HG03469 (cell line): Measurements from ENCODE around the gene DCAF4.

Source experiments
- ATAC-seq: cut with Tn5 transposase; IDR thresholded peaks from one replicate; pipeline ENCODE4 v1.9.1; 2021; ENCODE audit warnings: mild to moderate bottlenecking, moderate library complexity, moderate number of reproducible peaks; ENCODE audit not compliant: unreplicated experiment

DCAF4 gene, protein sequence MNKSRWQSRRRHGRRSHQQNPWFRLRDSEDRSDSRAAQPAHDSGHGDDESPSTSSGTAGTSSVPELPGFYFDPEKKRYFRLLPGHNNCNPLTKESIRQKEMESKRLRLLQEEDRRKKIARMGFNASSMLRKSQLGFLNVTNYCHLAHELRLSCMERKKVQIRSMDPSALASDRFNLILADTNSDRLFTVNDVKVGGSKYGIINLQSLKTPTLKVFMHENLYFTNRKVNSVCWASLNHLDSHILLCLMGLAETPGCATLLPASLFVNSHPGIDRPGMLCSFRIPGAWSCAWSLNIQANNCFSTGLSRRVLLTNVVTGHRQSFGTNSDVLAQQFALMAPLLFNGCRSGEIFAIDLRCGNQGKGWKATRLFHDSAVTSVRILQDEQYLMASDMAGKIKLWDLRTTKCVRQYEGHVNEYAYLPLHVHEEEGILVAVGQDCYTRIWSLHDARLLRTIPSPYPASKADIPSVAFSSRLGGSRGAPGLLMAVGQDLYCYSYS

DNA sequence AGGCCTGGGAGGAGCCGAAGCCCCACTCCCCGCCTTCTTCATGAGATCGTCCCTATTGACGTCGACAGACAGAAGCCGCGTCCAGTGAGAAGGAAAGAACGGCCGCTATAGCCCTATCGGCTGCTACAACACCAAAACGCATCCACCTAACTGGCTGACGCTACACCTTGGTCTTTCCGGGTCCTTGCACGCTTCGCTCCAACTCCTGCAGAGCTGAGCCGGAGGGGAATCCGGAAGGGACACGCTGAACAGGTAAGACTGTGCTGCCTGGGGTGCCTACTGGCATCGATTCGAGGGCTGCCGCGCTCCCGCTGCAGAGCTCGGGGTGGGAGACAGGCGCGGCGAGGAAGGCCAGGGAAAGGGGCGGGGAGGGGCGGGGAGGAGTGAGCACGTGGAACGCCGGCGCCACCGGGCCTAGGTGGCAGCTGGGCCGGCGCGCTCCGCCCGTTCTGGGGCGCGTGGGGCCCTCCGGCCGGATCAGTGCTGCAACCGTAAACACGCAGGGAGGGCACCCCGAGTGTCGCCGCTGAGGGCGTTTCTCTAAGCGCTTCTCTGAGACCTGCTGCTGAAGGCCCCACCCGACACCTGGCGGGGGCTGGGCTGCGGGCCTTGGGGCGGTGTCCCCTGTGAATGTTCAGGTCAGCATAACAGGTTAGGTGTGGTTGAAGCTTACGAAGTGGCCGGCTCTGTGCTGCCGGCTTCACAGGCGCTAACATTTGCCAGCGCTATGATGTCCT, at the start of gene DCAF4:
Gene DCAF4, plus strand, starts transcription at position 173 of the 737 bp plus-strand sequence. CDS start 11,515 bp downstream, outside the sequence.
- peak; percentile 89 for ATAC-seq

DNA sequence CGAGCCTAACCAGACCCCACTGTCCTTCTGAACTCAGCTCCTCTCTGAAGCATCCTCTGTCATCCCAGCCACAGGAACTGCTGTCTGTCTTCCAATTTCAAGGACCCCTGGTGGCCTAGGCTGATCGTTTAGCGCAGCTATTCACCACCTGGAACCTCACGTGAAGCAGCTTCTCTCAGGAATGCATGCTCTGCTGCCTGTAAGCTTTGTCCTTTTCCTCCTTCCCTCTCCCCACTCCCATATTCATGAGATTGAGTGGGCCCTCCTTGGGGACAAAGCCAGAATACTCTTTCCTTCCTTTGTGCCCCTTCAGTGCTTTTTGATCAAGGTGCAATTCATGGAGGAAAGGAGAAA, 49.6 kb upstream of the DCAF4 start:
- ATAC-seq = no peak

DNA sequence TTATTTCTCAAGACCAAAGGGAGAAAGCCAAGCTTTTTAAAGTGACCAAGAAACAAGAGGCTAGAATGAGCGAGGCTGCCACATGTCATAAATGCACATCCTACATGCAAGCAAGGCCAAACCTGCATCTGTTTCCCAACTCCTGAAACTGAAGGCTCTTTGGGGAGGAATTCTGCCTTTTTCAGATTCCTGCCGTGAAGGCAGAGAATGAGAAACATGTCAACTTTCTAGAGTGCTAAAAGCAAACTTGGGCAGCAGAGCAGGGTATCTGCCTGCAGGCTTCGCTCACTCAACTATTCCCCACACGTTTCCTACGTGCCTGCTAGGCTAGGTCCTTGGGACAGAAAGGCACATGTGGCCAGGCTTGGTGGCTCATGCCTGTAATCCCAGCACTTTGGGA, 47.5 kb upstream of the DCAF4 start:
- ATAC-seq = no peak

DNA sequence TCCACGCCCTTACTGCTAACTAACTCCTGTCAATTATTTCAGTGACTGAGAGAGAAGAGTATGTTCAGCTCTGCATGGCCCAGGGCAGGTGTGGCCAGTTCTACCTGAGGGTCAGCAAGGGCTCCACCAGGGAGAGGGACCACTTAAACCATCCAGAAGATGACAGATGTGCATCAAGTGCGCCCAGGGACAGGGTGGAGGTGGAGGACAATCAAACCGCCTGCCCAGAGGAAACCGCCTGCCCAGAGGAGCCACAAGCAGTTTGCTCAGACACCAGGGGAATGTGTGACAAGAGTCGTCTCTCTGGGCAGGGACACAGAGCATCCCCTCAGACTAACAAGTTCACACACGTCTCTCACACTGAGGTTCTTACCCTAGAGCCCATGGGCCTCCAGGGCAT, 46.8 kb upstream of the DCAF4 start:
- no peak for ATAC-seq

DNA sequence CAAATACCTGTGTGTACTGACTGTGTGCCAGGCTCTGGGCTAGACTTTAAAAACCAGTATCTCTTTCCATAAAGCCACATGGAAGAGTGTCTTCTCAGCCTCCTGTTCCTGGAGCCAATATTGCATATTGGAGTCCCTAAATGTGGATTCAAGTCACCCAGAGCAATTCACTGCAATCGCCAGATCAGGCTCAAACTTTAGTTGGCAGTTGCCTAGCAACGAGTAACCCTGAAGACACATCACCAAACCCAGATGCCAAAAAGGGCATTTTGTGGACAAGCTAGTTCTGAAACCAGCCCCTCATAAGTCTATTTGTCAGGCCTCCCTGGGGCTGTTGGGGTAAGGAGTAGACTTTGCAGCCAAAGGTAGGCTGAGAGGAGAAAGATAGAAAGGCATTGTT, 46.1 kb upstream of the DCAF4 start:
- ATAC-seq = no peak

DNA sequence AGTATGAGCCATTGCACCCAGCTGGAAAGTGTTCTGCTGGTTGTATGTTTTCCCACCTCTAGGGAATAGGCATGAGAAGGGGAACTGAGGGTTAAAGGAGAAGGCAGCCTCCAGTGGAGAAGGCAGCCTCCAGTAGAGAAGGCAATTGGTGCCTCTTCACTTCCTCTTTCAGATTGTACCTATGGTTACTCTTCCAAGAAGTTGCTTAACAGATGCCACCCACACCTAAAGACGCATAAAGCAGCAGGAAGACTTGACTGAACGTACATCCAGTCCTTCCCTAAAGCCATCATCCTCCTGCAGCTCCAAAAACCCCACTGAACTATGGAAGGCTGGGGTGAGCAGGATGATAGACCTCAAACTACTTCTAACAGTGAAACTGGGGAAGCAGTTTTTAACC, 45.4 kb upstream of the DCAF4 start:
- no peak for ATAC-seq

DNA sequence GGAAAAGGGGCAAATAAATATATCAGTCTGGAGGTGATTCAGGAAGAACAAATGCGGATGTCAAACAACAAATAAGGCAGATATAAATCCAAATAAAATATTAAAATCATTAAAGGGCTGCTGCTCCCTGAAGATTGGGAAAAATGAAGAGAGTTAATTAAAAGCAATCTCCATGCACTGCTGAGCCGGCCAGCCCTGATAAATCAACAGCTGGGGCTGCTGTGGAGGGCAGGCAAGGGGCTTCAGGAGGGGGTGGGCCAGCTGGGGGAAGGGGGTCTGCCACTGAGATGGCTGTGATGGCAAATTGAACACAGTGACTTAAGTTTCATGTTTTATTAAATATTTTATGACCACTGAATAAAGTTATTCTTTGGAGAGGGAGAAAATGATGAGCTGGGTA, 44.7 kb upstream of the DCAF4 start:
- ATAC-seq = no peak

DNA sequence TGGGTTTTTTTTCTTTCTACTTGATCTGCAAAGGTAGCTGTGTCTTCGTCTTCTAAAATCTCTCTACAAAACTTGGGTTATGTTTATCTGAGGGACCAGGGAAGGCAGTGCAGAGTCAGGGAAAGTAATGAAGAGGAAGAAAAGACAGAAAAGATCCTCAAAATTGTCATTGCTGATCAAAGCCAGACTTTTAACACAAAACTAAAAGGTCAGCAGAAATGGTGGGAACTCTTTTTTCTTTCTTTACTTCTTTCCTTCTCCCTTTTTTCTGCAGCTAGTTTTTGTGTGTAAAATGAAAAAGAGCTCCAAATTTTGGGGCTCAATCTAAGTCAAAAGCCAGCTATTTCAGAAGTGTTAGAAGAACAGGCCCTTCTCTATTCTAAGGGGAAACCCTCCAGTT, 44.2 kb upstream of the DCAF4 start:
- no peak for ATAC-seq

DNA sequence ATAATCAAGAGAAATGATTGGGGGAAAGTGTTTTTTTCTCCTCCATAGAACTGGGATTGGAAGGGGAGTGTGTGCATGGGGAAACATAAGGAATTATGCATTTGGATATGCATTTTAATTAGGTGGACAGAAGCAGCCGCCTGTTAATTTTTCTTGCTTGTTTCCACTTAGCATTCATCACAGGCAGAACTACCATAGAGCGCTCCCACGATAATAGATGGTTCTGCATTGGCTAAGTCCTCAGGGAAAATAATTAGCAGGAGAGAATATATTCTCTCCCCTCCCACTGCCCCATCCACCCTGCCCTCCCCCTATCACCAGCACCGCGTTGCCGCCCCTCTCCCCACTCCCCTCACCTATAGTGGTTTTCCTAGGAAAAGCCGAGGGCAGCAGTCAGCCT, 43.8 kb upstream of the DCAF4 start:
- no peak for ATAC-seq

DNA sequence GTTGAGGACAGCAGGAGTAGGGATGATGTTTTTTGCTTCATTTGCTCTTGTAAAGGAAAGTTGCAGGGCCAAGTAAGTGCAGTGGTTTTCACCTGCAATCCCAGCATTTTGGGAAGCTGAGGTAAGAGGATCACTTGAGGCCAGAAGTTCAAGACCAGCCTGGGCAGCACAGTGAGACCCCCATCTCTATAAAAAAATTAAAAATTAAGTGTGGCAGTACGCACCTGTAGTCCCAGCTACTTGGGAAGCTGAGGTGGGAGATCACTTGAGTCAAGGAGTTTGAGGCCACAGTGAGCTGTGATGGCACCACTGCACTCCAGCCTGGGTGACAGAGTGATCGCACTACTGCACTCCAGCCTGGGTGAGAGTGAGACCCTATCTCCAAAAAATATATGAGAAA, 43.2 kb upstream of the DCAF4 start:
- ATAC-seq = no peak

DNA sequence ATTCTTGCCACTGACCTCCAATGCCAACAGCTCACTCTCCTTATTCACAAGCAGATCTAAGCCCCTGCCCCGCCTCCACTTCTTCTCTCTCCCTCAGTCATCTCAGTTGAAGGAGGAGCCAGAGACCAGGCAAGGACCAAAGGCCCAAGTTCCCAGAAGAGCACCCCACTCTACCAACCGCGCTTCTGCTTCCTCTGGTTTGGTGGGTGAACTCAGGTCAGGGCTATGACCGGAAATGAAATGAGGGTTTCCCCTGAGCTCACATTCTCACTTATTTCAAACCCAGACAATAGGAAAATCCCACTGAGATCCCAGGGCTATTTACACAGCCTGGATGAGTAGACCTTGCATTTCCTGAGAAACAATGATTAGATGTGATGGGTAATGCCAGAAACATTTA, 42.3 kb upstream of the DCAF4 start:
- no peak for ATAC-seq

DNA sequence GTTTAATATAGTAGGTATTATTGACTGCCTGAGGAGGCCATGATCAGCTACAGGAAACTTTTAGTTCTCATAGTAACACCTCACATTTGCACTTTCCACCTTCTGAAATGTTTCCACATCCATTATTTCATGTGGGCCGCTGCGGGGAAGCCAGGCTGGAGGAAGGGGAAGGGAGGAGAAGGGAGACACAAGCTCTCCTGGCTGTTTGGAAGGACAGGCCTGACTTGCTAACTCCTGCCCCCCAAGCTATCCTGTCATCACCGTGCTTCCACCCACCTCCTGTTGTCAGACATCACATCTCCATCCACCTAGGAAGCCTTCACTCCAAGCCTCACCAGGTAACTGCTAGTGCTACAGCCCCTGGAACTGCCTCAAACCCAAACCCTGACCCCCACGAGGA, 41.9 kb upstream of the DCAF4 start:
- ATAC-seq = no peak

DNA sequence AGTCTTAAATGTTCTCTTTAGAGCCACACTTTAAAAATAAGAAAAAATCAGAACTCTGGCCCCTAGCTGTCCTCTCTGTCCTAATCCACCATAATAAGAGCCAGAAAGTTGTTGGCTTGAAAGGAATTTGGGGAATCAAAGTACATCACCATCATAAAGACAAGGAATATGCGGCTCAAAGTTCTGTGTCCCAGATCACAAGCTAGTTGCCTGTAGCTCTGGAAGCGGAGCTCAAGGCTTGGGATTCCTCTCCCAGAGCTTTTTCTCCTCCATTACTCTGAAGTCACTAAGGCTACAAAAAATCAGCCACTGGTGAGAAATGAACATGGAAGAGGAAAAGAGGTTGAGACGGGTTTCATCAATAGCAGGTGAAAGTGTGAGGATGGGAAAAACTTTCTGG, 38.8 kb upstream of the DCAF4 start:
- no peak for ATAC-seq

DNA sequence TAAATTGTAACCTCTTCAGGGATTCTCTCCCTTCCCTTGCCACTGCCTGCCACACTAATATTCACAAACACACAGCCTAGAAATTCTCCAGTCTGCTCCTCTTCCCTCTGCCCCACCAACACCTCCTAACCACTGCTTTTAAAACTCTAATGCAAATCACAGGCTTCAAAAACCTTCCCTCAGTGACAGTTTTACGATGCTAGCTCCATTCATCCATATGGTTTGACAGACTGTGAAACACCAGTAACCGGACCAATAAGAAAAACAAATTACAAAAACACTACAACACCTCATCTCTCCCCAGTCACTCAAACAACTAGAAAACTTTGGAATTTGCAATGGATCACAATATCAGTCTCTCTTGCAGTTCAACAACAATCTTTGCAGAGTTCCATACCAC, 38.1 kb upstream of the DCAF4 start:
- no peak for ATAC-seq

DNA sequence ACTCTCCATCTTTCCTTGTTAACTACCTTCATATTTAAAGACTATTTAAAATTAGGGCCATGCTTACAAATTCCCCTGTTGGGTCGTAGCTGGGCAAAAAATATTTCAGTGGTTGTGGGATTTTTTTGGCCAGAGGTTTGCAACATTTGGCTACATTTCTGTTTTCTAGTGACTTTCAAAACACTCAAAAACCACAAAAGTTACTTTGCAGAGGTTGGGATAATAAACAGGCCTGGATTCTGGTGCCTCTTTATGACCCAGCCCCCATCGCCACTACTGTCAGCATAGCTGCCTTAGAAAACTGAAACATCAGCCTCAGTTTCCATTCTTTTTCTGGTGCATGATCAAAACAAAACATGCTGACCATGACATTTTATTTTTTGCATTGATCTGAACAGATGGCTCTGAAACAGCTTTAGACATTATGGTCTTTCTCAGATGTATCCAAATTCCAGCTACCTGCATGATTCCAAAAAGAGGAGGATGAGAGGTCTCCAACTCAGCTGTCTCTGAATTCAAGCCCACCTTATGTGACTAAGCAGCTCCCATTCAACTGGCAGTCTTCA, 37.5 kb upstream of the DCAF4 start:
- no peak for ATAC-seq

DNA sequence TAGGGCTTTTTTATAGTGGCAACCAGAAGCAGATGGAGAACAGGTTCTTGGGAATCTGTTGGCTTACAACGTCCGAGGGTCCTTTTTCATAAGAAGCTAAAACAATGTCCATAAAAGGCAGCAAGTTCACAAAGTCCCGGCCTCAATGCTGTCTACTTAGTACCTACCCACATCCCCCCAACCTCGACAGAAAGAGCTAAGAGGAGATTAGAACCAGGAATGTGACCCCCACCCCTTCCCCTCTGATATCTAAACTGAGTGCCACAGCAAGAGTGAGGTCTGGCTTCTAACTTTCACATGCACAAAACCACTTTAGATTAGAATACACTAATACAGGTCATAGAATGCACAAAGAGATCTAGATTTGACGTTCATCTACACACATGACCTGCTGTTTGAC, 36.9 kb upstream of the DCAF4 start:
- no peak for ATAC-seq

DNA sequence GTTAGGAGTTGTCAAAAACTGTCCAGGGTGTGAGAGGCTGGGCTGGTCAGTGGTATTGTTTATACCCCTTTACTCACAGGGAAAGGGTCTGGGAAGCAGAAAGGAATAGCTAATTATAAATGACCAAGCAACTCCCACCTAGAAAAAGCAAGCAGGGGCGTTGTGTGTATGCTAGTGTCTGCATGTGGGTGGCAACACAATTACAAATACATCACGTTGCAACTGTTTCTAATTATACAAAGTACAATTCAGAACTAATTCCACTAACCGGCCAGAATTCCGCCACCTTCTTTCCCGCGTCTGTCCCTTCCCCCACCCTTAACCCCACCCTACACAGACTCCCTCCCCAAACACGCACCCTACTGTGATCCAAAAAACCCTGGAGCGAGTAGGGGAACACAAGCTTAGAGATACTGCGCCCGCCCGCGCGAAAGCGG, 34.6 kb upstream of the DCAF4 start:
- no peak for ATAC-seq

DNA sequence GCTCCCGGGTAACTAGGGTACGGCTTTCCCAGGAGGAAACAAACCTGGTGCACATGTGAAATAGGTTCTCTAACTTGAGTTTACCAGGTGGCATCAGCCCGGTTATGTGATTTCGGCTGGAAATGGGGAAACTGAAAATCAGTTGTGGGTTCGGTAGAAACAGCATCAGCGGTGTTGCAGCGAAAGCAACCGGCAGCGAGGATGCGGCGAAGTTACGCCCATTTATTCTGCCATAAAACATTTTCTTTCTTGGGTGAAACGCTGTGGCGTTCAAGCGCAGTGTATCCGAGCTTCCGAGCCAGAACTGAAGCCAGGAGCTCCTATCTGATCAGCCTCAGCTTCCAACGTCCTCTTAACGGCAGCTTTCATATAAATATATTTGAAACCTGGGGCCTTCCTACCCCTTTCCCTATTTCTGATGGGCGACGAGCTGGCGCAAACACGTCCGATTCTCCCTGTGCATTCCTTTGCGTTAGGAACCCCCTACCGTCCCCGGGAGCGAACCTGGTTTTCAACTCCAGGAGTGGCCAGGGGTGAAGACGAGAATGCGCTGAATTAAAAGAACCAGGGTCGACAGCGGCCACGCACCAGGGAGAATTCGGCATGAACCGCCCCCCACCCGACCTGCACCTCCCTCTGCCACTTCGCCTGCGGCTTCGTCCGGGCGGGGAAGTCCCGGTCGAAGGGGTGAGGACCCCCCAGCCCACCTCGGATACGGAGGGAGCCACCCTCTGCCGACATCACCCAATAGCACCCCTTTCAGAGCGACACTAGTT, 34.0 kb upstream of the DCAF4 start:
- ATAC-seq = no peak

DNA sequence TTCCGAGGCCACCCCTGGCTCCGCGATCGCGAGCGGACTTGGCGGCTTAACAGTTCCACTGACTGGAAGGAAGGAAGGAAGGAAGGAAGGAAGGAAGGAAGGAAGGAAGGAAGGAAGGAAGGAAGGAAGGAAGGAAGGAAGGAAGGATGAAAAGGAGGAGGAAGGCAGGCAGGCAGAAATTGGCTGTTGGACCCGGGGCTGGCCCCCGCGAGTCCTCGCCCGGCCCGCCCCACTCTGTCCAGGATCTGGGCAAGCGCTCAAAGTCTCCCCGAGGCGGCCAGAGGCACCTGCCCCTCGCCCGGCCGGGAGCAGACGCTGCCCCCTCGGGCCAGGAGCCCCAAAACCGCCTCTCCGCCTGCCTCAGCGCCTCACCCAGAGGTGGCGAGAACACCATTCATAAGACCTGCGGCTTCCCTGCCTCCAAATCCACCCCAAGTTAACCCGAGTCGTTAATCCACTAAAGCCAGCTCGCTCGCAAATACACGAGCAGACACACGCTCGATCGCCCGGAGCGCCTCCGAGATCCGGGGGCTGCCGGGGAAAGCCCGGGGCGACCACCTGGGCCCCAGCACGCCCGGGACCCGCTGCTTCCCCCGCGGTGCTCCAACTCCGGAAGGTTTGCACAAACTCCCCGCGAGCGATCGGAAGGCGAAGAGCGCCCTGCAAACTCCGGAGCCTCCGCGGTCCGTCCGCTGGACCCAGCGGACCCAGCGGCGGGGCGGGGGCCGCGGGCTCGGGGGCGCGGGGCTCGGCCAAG, 33.2 kb upstream of the DCAF4 start:
- no peak for ATAC-seq

DNA sequence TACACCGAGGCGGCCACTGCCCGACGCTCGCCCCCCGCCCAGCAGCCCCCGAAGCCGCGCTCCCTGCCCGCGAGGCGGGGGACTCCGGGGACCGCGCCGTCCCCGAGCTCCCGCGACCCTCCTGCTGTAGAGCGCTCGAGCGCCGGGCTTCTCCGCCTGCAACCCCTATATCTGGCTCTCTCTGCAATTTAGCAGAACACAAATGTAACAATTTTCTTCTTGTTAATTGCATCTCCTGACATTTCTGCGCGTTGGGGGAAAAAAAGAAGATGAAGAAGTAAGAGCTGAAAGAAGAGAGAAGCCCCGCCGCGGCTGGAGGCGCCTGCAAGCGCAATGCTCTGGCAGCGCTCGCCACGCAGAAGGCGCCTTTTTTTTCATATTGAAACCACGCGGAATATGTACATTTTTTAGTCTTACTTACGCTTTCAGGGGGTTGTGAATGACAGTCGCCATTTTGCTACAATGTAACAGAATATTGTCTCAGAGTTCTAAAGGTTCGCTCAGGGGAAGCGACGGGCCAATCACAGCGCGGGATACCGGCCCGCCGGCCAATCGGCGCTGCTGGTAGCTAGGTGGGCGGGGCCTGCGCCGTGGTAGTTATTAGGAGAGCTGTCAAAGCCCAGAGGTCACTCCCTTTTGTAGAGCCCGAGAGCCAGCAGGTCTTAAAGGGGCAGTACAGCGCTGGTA, 32.5 kb upstream of the DCAF4 start, which contains the start of gene DPF3:
Gene DPF3, minus strand, starts transcription at position 466 of the 687 bp plus-strand sequence. Its CDS starts 13 bp downstream, at position 453.
- ATAC-seq = peak; percentile 94
